Skin of body (tissue), 2 donors: ENCODE results near the gene TAB2. TPM values are rescaled to one million over a fixed set of nuclear protein-coding genes. Genes with fewer than 3 reads are reported as not detected.
A peak's percentile ranks its signal among the peaks of the same experiment; 100 is the strongest.
"Not testable (repeated sequence)": the region's sequence is repeated elsewhere in the genome, so short reads cannot be mapped to it uniquely, and the experiment has no call there.

Source experiments
- DNase-seq: peaks from one replicate; lab custom pipeline; 2025; lab: John Stamatoyannopoulos, UW
- total RNA-seq: library from RNA; depleted of rRNA; stranded (reverse); fragments of >200 nt; gene quantifications from one replicate; pipeline ENCODE4 v1.2.3, GENCODE V29; 2014

TAB2 gene
- total RNA-seq, 1 donor from 2014 or later: 41.1 TPM

DNA sequence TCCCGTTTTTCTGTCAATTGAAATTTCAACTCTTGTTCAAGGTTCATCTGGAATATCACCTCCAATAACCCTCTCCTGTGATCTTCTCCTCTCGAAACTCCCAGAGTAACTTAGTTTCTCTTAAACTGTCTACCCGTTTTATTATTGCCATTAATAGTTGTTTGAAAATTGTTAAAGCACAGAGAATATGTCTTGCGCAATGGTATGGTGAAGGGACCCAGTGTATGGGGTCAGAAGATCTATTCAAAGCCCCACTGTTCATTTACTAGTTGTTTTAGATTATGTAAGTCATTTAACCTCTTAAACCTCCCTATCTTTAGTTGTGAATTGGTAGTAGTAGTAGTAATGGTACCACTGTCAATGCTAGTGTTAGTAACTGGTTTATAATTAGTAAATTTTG, 6.2 kb upstream of the TAB2 start:
- DNase-seq: no peak

DNA sequence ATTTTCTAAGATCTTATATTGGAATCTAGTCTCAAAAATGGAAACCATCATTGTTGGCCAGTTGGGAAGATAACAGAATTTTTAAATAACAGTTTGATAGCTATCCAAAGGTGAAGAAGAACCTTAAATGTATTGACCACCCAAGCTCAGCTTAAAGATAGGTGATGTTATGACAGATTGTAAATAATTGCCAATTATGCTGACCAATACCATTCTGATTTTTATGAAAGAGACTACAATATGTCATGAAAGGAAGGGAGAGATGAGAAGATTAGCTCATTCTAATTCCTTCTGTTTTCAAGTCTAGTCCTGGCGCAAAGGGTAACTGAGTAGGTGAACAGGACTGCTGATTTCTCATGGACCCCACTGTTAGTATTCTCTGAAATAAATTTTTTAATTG, 5.7 kb upstream of the TAB2 start:
- DNase-seq: no peak

DNA sequence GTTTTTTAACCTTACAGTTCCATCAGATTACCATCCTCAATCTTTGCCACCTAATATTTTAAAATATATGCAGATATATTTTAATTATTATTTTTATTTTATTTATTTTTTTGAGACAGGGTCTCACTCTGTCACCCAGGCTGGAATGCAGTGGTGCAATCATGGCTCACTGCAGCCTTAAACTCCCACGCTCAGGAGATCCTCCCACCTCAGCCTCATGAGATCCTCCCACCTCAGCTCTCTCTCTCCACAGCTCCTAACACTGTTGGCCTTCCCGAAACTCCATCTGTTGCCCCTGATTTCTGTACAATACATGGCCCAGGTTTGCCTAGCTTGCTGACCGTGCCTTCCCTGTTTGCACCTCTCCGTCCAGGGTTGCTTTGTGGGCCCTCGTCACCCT, 4.4 kb upstream of the TAB2 start:
- DNase-seq: no peak

DNA sequence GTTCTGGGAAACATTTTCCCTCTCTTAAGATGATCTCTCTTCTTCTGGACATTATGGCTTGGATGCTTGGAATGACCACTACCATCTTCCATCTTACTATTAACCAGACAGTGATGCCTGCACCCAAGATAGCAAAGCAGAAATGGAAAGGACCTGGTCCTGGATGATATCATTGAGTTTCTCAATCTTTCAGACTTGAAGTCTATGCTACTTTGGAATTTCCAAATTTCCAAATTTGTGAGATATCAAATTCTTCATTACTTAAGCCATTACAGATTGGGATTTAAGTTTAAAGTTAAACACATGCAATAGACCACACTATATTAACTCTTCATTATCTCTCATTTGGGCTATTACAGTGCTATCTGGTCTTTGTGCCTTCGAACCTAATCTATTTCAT, 3.7 kb upstream of the TAB2 start:
- DNase-seq: no peak

DNA sequence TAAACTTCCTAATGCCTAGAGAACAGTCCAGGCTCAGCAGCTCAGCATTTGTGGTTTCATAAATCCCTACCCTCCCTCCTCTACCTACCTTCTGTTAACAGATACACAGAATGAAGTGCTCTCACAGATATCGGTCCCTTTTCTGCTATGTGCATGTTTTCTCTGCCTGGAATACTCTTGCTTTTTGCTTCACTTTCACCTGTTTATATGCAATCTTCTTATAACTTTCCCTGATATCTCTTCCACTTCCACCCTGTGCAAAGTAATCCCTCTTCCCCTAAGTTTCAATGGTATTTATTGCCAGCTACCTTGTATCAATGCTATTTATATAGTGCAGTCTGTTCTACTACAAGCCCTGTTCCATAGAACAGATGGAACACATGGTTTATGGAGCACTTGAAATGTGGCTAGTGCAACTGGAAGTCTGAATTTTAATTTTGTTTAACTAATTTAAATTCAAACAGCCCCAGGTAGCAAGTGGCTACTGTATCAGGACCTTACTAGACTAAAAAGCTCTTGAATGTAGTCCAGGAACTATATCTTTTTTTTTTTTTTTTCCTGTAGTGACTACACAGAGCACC, 3.1 kb upstream of the TAB2 start:
- DNase-seq: no peak

DNA sequence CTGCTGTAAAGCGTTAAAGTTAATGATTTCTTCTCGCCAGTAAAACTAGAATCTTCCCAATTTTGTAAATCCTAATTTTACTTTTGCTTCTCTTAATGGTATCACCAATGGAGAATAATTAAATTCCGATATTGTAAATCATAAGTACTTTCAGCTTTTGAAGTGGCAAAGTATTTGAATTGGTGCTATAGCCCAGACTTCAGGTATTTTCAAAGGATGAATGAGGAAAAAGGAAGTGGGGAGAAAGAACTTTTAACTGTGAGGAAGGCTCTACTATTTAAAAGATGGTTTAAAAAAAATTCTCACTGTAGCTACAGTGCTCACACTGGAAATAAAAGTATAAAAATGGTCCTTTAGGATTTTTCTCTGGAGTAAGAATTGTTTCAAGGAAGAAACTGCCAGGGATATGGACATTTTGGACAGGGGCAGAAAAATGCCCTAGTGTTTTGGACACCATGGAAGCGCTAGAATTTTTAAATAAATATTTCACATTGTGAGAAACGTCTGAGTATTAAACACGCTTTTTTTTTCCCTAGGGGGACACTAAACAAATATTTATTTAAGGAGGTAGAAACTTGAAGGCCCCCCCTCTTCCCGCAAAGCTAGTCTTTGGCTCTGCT, 1.3 kb upstream of the TAB2 start:
- DNase-seq: no peak

DNA sequence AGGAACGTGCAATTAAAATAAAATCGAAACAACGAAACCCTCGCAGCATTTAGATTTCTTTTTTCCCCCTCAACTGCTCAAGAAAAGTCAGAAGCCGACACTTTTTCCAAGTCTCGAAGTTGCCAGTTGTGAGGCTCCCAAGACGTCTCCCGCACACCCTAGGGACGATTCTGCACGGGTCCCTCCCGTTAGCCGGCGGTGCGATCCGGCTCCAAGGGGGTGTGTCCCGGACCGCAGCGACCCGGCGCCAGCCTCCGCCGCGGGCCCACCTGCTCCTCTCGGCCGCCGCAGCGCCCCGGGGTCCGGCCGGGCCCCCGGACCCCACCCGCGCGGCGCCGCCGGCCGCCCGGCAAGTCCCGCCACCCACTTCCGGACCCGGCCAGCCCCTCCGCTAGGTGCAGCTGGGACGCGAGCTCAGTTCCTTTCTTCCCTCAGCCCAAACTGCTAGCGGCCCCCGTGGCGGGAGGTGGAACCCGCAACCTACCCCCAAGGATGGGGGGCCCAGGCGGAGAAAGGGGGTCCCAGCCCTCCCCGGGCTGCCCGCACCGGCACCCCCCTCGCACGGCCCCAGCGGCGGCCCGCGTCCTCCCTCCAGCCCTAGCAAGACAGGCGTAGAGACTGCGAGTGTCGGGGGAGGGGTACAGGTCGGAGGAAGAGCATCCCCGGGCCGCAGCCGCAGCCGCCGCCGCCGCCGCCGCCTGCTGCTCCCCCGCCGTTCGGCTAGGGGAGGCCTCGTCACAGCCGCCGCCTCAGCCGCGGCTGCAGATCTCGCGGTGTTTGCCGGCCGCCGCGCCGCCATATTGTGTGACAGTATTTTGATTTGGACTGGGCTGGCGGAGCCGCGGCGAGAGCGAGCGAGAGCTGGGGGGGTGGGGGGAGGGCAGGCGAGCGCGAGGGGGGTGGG, 520 bp upstream of the TAB2 start:
- peak; percentile 86 for DNase-seq

DNA sequence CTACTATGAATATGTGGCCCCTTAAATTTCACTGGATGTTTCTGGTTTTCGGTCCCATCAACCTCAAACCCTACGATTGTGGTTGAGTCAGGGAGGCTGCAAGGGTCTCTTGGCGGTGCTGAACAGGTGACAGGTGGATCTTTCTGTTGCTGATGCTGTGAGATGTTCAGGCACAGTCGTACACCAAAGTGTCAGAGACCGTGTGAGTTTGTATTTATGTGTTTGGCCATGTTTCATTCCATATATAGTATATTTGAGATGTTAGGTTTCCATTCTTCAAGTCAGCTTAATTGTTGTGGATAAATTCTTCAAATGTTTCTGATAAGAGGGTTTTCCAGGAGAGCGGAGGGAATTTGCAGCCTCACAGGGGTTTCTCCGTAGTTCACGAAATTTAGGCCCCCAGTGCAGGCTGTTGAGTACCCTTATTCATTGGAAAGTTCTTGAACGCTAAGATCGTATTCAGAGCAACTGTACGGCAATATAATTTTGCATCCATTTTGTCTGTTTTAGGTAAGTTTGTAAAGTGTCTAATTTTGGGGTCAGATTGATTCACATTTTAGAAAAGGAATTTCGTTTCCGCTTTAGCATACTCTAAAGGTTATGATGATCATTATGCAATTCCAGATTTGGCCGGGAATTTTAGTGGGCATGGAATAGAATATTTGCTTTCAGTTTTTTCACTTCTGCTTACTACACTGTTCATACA, 1.2 kb downstream of the TAB2 start:
- peak; percentile 40 for DNase-seq

DNA sequence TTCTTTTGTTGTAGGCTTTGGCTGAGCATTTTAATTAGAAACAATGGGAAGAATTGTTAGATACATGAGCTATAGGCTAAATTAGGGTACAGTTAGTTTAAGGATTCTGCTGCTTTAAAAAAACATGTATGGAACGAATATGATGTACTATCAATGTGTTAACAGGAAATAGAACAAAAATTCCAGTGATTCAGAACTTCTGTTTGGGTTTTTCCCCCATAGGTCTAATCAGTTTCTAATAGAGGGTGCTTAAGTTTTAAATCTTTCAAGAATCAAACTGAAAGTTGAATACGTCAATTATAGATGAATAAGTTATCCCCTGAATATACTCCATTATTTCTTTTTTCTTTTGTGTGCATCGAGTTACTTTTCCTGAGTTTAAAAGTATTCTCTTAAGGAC, 1.9 kb downstream of the TAB2 start:
- DNase-seq: peak; percentile 38

DNA sequence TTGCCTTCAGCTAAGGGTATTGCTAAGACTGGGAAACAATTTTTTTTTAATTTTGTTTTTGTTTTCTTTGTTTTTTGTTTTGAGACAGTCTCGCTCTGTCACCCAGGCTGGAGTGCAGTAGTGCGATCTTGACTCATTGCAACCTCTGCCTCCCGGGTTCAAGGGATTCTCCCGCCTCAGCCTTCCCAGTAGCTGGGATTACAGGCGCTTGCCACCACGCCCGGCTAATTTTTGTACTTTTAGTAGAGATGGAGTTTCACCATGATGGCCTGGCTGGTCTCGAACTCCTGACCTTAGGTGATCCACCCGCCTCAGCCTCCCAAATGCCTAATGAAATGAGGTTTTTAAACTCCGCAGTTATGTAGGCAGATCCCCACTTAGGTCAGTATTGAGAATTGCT, 2.5 kb downstream of the TAB2 start:
- DNase-seq: not testable (repeated sequence)

DNA sequence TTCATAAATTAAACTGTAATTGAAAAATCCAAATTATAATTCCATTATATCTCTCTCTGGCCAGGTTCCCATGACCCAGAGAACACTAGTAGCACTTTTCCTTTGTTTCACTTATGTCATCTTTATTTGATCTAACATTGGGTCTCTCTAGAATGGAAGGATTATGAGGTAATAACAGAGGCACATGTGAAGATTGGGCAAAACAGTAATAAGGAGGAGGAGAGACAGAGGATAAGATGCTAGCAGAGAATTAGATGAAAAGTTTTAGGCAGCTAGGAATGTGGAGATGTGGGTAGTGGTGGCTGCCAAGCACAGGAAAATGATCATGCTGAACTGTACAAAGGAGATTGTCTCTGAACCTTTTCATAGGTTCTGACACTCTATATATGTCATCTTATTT, 3.3 kb downstream of the TAB2 start:
- DNase-seq: no peak

DNA sequence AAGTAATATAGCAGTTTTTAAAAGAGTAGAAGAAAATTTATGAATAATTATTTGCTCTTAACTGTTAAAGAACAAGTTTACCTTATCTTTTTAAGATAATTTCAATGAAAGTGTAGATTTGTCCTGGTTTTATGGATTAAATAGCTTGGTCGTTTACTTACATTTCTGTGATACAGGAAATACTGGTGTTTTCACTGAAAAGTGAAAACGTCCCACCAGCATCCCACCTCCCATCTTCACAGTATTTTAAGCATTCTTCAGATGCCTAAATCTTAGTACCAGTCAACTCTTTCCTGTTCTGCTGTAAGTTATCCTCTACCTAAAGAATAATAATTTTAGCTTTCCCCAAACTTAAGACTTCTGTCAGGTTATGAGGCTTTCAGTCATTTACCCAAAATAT, 5.8 kb downstream of the TAB2 start:
- DNase-seq: no peak

DNA sequence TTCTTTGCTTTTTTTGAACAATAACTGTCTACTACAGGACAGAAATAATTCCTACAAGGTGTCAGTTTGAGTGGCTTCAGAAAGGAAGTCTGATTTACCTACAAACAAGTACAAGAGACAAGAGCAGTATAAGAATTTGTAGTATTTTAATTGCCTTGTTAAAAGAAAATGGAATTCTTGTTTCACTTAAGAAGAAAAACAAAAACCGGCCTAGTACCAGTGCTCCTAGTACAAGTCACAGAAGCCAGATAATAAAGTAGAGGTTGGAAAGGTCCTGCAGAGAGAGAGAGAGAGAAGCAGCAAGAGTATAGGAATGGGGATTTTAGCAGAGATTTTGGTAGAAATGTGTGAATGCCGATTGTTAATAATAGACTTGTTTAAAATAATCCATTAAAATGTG, 6.4 kb downstream of the TAB2 start:
- no peak for DNase-seq

DNA sequence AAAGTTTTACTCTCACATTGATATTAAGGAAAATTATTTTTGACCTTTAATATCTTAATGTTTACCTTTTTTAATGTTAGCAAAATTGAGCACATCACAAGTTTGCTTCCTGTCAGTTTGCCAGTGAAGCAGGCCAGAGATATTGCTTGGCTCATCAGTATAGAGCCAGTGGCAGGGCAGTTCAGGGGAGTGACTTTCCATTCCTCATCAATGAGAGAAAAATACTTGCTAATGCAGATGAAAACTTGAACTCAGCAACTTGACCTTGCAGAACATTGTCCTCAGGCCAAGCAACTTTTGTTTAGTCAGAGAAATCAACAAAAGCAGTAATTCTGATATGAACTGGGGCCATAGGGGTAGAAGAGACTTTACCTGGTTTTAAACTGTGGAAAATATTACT, 6.9 kb downstream of the TAB2 start:
- no peak for DNase-seq

DNA sequence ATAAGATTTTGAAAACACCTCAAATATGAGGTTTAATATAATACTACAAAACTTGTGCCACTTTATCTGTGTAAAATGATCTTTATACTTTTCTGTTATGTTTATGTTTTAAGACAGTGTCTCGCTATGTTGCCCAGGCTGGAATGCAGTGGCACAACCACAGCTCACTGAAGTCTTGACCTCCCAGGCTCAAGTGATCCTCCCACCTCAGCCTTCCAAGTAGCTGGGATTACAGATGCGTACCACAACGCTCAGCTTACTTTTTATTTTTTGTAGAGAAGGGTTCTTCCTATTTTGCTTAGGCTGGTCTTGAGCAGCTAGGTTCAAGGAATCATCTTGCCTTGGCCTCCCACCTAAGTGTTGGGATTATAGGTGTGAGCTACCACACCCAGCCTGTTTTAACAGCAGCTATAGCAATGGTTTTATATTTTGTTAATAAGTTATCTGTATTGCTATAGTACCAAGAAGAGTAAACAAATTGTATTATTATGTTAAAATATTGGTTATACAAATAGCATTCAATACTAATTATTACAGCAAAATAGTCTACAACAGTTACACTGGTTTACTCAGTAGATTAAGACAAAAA, 8.2 kb downstream of the TAB2 start:
- no peak for DNase-seq

DNA sequence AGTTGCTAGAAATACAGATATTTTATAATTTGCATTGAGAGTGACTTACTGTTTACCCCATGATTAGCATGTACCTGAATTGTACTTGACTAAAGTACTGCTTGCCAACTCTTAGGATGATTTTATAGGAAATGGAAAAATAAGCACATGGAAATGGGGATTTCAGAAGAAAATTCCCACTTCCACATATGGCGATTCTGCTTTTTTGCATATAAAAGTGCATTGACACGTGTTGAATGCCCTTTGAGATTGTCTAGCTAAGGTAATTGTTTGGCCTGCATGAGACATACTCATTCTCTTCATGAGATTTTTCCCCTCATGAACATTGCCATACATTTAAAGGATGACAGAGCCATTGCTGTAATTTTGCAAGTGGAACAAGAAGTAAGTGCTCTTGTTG, 10.1 kb downstream of the TAB2 start:
- DNase-seq: no peak

DNA sequence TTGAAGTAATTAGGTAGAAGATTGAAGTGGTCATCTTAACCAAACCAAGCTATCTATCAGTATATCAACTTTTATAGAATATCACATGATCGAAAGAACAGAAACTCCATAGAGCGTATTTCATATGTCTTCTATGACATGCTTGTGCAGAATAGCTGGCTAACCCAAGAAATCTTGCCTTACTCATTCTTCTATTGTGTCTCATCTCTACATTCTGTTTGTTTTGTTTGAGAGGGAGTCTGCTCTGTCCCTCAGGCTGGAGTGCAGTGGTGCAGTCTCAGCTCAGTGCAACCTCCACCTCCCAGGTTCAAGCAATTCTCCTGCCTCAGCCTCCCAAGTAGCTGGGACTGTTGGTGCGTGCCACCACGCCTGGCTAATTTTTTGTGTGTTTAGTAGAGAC, 10.6 kb downstream of the TAB2 start:
- no peak for DNase-seq

DNA sequence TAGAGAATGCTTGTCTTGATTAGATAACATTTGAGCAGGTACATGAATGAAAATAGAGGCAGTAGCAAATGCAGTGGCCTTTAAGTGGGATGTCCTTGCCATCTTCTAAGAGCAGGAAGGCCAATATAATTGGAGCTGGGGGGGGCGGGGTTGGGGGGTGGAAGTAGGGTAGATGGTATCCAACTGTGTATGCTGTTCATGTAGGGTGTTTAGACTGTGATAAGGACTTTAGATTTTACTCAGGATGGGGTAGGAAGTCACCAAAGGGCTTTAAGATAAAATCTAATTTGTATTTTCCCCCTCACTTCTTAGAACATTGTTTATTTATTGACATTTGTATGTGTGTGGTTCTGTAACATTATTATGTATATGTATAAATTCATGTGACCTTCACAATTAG, 12.0 kb downstream of the TAB2 start:
- DNase-seq: no peak

DNA sequence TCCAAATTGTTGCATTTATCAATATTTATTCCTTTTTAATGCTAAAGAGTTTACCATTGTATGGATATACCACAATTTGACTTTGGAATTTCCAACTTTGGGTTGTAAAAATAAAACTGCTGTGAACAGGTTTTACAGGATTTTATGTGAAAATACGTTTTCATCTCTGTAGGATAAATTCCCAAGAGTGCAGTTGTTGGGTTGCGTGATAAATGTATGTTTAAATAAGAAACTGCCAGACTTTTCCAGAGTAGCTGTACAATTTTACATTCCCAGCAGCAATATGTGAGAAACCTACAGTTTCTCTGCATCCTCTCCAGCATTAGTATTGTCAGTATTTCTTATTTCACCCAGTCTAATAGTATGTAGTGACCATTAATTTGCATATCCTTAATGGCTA, 12.6 kb downstream of the TAB2 start:
- no peak for DNase-seq

DNA sequence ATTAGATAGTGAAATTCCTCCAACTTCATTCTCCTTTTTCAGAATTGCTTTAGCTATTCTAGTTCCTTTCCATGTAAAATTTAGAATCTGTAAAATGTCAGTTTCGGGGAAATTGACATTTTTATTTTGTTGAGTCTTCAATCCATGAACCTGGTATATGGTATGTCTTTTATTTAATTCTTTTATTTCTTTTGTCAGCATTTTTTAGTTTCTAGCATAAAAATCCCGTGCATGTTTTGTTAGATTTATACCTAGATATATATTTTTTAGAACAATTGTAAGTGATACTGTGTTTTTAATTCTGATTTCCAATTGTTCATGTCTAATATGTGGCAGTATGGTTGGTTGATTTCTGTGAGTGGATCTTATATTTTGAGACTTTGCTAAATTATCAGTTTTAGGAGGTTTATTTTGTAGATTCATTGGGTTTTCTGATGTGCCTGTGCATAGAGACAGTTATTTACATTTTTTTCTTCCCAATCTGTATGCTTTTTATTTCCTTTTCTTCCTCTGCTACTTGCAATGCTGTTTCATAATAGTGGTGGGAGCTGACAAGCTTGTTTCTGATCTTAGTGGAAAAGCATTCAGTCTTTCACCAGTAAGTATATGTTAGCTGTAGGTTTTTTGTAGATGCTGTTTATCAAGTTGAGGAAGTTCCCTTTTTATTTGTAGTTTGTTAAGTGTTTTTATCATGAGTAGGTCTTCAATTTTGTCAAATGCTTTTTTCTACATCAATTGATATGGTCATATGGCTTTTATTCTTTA, 13.7 kb downstream of the TAB2 start:
- no peak for DNase-seq

DNA sequence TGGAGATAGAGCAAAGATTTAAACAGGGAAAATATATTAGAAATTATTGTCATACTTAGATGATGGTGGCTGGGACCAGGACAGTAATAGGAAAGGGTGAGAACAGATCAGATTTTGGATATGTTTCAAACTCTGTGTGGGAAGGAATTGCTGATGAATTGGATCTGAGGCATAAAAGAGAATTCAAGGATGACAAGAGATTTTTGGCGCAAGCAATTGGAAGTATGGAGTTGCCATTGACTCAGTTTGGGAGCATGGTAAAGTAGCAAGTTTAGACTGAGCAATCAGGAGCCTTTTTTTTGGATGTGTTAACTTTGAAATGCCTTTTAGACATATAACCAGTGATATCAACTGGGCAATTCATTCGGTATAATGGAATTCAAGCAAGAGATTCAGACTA, 14.4 kb downstream of the TAB2 start:
- DNase-seq: no peak
